ENCODE data around the gene CDC7. TPM values are rescaled to one million over a fixed set of nuclear protein-coding genes. Genes with fewer than 3 reads are reported as not detected.
"Not testable (repeated sequence)": the region's sequence is repeated elsewhere in the genome, so short reads cannot be mapped to it uniquely, and the experiment has no call there.

Gene CDC7
- total RNA-seq, result 1 to 10 TPM; 2.0 to 6.8 (median 4.1) TPM

DNA sequence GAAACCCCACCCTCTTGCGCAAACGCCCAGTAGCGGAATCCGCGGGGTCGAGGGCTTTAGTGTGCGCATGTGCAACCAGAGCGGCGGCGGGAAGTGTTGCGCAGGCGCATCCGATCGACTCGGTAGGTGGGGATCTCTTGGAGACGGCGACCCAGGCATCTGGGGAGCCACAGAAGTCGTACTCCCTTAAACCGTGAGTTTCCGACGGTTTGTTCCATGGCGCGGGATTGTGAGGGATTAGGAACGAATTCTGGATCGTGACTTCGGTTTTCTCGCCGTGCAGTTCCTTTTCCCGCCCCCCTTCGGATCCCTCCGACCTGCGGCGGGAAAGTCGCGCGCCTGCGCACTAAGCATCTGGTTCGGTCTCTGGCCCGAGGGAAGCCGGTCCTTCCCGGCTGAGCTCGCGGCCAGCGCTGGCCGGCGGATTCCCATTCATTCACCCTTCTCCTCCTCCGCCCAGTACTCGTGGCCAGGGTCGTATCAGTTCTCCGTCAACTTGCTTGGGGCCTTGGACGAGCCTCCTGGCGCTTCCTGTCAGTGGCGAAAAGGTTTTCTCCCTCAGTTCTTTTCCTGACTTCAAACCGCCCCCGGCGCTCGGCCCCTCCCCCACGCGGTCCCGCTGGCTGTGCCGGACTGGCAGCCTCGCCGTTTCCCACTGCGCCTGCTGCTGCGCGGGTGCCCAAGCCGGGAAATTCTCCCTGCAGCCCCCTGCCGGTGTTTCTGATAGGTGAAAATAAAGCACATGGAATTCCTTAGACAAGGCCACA, at the start of gene CDC7:
TSS of gene CDC7 (plus strand) at position 96 of the 767 bp plus-strand sequence. CDS start 866 bp downstream, outside the sequence.
- Histone ChIP-seq H3K4me1 (peaks cover 4 to 22% (median 15%) of the 10 kb centered on the region in 3 donors), H3K4me3 (peak within 1 kb of the TSS; percentile 70 to 82 (median 78)), H3K9me3 (no peaks in the 10 kb centered on the region), H3K36me3 (no peaks in the 10 kb centered on the region), H3K27ac (peak within 1 kb of the TSS; percentile 85 to 90 (median 88)), H3K27me3 (no peaks in the 10 kb centered on the region)
- intact Hi-C loops (cut with DNase I), result no loop called here
- DNase-seq, result peak; percentile 32
- WGBS, 2 donors, result 0 to 1% methylated on average over 22 to 34 of the region's 68 CpGs
- TF ChIP-seq, protein P1, sequence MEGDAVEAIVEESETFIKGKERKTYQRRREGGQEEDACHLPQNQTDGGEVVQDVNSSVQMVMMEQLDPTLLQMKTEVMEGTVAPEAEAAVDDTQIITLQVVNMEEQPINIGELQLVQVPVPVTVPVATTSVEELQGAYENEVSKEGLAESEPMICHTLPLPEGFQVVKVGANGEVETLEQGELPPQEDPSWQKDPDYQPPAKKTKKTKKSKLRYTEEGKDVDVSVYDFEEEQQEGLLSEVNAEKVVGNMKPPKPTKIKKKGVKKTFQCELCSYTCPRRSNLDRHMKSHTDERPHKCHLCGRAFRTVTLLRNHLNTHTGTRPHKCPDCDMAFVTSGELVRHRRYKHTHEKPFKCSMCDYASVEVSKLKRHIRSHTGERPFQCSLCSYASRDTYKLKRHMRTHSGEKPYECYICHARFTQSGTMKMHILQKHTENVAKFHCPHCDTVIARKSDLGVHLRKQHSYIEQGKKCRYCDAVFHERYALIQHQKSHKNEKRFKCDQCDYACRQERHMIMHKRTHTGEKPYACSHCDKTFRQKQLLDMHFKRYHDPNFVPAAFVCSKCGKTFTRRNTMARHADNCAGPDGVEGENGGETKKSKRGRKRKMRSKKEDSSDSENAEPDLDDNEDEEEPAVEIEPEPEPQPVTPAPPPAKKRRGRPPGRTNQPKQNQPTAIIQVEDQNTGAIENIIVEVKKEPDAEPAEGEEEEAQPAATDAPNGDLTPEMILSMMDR (IDR thresholded peaks at IDR 0.05), result peak in 4 of 6 experiments; percentile 16 to 44 (median 23)
- TF ChIP-seq POLR2A (IDR thresholded peaks at IDR 0.05), result peak in 1 of 4 donors; percentile 2

DNA sequence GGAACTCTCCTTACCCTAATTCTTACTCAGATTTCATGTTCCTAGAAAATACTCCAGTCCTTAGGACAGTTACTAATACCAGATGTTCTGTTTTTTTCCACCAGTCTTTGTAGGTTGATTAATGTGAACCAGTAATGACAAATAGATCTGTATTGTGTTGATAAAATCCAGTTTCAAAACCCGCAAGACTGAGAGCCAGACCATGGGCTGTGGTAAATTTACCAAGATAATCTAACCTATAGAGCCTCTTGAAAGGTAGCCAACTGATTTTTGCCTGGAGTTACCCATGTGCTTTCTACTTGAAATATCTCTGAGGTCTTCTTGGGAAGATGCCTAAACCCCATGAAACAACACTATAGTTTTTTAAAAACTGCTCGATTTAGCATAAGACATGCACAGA, 46.5 kb upstream of the CDC7 start:
- DNase-seq, result no peak
- H3K27ac ChIP-seq, result no peak overlapping the region
- no peaks in the 10 kb centered on the region for H3K36me3 ChIP-seq
- no peak overlapping the region for H3K4me3 ChIP-seq
- peaks cover 0 to 9% (median 0%) of the 10 kb centered on the region in 3 donors for H3K4me1 ChIP-seq
- intact Hi-C loops (cut with DNase I), result no loop called here
- WGBS, 2 donors, result 26 to 38% methylated on average over 2 of the region's 2 CpGs
- no peaks in the 10 kb centered on the region for H3K27me3 ChIP-seq
- TF ChIP-seq, protein P1 (IDR thresholded peaks at IDR 0.05), result no peak
- no peak for TF ChIP-seq POLR2A (IDR thresholded peaks at IDR 0.05)
- no peaks in the 10 kb centered on the region for H3K9me3 ChIP-seq

DNA sequence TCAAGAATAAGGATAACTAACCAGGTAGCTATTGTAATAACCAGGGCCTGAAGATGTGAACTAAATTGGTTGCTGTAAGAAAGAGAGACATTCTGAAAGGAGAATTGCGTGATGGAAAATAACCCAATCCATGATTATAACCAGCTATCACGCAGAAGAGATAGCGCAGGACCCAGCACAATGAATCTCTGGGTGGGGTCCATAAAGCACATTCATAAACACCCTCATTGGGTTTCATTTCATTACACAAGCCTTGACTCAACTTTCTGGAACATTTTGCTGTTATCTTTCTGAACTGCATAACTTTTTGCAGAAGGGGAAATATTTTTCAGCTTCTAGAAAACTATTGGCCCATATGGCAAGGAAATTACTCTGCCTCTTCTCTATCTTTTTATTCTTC, 45.3 kb upstream of the CDC7 start:
- Histone ChIP-seq H3K27me3 (no peaks in the 10 kb centered on the region), H3K36me3 (no peaks in the 10 kb centered on the region), H3K4me1 (peaks cover 0 to 3% (median 0%) of the 10 kb centered on the region in 3 donors), H3K9me3 (no peaks in the 10 kb centered on the region), H3K4me3 (no peak overlapping the region), H3K27ac (no peak overlapping the region)
- 66 to 78% methylated on average over 3 of the region's 3 CpGs for WGBS, 2 donors
- intact Hi-C loops (cut with DNase I), result no loop called here
- no peak for TF ChIP-seq POLR2A (IDR thresholded peaks at IDR 0.05)
- TF ChIP-seq, protein P1 (IDR thresholded peaks at IDR 0.05), result no peak
- no peak for DNase-seq

DNA sequence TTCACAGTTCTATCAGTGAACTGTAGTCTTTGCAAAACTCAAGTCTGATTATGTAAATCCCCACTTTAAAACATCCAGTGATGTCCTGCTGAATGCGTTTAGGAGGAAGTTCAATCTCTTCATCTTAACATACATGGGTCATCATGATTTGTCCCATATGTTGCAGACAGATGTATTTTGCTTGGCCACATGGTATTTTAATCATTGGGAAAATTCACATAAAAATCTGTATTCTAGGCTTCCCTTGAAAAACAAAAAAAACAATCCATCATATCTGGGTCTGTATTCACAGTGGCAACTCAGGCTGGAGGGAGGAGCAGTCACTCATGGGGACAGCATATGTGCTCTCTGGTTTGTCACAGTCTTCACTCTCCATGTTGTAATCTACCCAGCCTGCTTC, 44.8 kb upstream of the CDC7 start:
- intact Hi-C loops (cut with DNase I), result no loop called here
- Histone ChIP-seq H3K36me3 (no peaks in the 10 kb centered on the region), H3K4me3 (no peak overlapping the region), H3K27me3 (no peaks in the 10 kb centered on the region), H3K4me1 (no peaks in the 10 kb centered on the region), H3K27ac (no peak overlapping the region), H3K9me3 (no peaks in the 10 kb centered on the region)
- TF ChIP-seq POLR2A (IDR thresholded peaks at IDR 0.05), result no peak
- TF ChIP-seq, protein P1 (IDR thresholded peaks at IDR 0.05), result no peak
- 67 to 80% methylated on average over 1 of the region's 1 CpG for WGBS, 2 donors
- DNase-seq, result no peak

DNA sequence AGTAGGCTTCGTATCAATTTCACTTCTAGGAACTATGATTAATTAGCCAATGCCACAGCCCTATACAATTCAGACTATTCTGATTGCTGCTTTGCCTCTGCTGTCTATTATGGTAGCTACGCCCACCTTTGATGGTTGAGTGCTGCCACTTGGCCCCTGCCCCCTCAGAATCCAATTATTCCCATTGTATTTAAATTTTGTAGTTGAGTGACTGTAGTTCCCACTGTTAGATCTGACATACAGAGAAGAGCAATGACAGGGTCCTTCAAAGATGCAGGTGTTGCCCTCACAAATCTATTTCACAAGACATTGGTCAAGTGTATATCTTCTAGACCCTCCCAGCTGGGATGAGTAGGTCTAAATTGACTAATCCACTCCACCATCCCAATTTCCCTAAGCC, 35.3 kb upstream of the CDC7 start:
- H3K27ac ChIP-seq; H3K4me1 ChIP-seq; intact Hi-C loops (cut with DNase I); H3K36me3 ChIP-seq; DNase-seq; H3K27me3 ChIP-seq; H3K4me3 ChIP-seq: not testable (repeated sequence)
- peaks cover 0 to 11% (median 8%) of the 10 kb centered on the region in 3 donors for H3K9me3 ChIP-seq
- 53 to 68% methylated on average over 2 of the region's 2 CpGs for WGBS, 2 donors
